ENCODE results near the gene KDM1B. TPM values are rescaled to one million over a fixed set of nuclear protein-coding genes. Genes with fewer than 3 reads are reported as not detected.
"Not testable (repeated sequence)": the region's sequence is repeated elsewhere in the genome, so short reads cannot be mapped to it uniquely, and the experiment has no call there.

The KDM1B gene
- total and polyA plus RNA-seq, 8 donors, result 2.6 to 11.9 (median 6.5) TPM

DNA sequence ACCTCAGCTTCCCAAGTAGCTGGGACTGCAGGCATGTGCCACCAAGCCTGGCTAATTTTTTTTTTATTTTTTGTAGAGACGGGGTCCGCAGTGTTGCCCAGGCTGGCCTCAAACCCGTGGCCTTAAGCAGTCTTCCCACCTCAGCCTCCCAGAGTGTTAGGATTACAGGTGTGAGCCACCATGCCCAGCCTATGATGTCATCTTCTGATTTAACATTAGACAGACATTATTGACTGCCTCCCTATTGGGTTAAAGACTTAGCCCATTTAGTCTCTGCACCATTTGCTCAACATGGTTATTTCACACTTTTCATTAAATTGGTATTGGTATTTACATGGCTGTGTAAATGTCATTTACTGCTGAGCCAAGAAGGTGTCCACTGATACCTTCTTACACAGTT lies 63.0 kb downstream of the KDM1B start:
- WGBS, 2 donors, result 95 to 96% methylated on average over 3 of the region's 3 CpGs
- intact Hi-C loops (cut with DNase I), result no loop called here
- Histone ChIP-seq H3K36me3 (peaks cover 0 to 8% (median 0%) of the 10 kb centered on the region in 3 donors), H3K9me3 (no peaks in the 10 kb centered on the region), H3K4me3 (no peak overlapping the region), H3K27me3 (no peaks in the 10 kb centered on the region), H3K4me1 (no peaks in the 10 kb centered on the region), H3K27ac (no peak overlapping the region)
- DNase-seq (no peak), FAIRE-seq (no peak), ATAC-seq (peak in 1 of 4 donors; percentile 19)
- TF ChIP-seq, protein P1, sequence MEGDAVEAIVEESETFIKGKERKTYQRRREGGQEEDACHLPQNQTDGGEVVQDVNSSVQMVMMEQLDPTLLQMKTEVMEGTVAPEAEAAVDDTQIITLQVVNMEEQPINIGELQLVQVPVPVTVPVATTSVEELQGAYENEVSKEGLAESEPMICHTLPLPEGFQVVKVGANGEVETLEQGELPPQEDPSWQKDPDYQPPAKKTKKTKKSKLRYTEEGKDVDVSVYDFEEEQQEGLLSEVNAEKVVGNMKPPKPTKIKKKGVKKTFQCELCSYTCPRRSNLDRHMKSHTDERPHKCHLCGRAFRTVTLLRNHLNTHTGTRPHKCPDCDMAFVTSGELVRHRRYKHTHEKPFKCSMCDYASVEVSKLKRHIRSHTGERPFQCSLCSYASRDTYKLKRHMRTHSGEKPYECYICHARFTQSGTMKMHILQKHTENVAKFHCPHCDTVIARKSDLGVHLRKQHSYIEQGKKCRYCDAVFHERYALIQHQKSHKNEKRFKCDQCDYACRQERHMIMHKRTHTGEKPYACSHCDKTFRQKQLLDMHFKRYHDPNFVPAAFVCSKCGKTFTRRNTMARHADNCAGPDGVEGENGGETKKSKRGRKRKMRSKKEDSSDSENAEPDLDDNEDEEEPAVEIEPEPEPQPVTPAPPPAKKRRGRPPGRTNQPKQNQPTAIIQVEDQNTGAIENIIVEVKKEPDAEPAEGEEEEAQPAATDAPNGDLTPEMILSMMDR (IDR thresholded peaks at IDR 0.05), result no peak

DNA sequence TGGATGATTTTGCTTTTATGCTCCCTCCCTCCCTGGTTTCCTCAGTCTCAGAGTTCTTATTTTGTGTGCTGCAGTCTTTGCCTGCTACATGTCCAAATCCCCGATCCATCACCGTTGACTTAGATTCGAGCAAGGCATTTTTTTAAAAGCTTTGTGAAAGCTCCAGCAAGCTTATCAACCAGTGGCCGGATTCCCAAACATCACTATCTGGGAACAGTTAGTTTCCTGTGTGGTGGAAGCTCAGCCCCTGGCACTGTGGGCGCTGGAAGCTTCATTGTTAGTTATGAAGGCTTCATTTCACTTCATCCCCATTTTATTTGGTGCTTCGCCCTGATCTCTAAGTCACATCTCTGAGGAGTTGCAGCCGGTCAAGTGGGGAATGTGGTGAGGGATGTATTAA lies 64.4 kb downstream of the KDM1B start:
- H3K27ac ChIP-seq, result no peak overlapping the region
- no peak for ATAC-seq
- no peaks in the 10 kb centered on the region for H3K4me1 ChIP-seq
- no peak overlapping the region for H3K4me3 ChIP-seq
- FAIRE-seq, result no peak
- no peaks in the 10 kb centered on the region for H3K27me3 ChIP-seq
- 67 to 75% methylated on average over 7 of the region's 7 CpGs for WGBS, 2 donors
- intact Hi-C loops (cut with DNase I), result no loop called here
- H3K36me3 ChIP-seq, result peaks cover 0 to 8% (median 0%) of the 10 kb centered on the region in 3 donors
- no peak for DNase-seq
- TF ChIP-seq, protein P1 (IDR thresholded peaks at IDR 0.05), result no peak
- H3K9me3 ChIP-seq, result no peaks in the 10 kb centered on the region

DNA sequence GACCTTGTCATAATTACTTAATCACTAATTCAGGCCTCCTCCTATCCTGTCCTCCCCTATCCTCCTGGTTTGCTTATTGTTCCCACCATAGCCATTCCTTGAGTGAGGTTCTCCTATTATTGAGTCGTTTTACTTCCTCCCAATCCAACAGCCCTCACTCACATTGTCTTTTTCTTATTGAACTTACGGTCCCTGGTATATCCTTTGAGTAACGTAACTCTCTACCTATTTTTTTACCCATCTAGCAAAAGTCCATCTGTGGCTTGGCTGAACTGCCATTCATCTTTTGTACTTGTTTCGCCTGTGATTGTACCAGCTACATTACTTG lies 66.0 kb downstream of the KDM1B start:
- 90 to 95% methylated on average over 4 of the region's 4 CpGs for WGBS, 2 donors
- H3K9me3 ChIP-seq, result no peaks in the 10 kb centered on the region
- no peak overlapping the region for H3K27ac ChIP-seq
- H3K4me3 ChIP-seq, result no peak overlapping the region
- ATAC-seq (no peak), FAIRE-seq (no peak), DNase-seq (no peak)
- H3K36me3 ChIP-seq, result no peaks in the 10 kb centered on the region
- TF ChIP-seq, protein P1 (IDR thresholded peaks at IDR 0.05), result no peak
- intact Hi-C loops (cut with DNase I), result no loop called here
- H3K27me3 ChIP-seq, result no peaks in the 10 kb centered on the region
- H3K4me1 ChIP-seq, result no peaks in the 10 kb centered on the region

DNA sequence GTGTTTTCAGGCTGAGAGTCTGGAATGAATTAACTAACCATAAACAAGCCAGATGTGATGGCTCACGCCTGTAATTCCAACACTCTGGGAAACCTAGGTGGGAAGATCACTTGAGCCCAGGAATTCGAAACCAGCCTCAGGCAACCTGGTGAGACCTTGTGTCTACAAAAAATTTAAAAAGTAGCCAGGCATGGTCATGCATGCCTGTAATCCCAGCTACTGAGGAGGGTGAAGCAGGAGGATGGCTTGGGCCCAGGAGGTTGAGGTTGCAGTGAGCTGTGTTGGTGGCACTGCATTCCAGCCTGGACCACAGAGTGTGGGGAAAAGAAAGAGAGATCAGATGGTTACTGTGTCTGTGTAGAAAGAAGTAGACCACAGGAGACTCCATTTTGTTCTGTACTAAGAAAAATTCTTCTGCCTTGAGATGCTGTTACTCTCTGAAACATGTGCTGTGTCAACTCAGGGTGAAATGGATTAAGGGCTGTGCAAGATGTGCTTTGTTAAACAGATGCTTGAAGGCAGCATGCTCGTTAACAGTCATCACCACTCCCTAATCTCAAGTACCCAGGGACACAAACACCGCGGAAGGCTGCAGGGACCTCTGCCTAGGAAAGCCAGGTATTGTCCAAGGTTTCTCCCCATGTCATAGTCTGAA lies 71.4 kb downstream of the KDM1B start:
- intact Hi-C loops (cut with DNase I); H3K9me3 ChIP-seq; ATAC-seq; FAIRE-seq; H3K4me3 ChIP-seq; H3K4me1 ChIP-seq; H3K27ac ChIP-seq; DNase-seq; H3K27me3 ChIP-seq: not testable (repeated sequence)
- peaks cover 0 to 17% (median 9%) of the 10 kb centered on the region in 3 donors for H3K36me3 ChIP-seq
- WGBS, 2 donors, result 89 to 95% methylated on average over 5 of the region's 5 CpGs

DNA sequence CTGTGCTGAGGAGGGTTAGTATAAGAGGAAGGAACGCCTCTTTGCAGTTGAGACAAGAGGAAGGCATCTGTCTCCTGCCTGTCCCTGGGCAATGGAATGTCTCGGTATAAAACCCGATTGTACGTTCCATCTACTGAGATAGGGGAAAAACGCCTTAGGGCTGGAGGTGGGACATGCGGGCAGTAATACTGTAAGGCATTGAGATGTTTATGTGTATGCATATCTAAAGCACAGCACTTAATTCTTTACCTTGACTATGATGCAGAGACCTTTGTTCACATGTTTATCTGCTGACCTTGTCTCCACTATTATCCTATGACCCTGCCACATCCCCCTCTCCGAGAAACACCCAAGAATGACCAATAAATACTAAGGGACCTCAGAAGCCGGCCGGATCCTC lies 71.9 kb downstream of the KDM1B start:
- H3K4me1 ChIP-seq; H3K27ac ChIP-seq; H3K27me3 ChIP-seq; intact Hi-C loops (cut with DNase I); H3K4me3 ChIP-seq; H3K9me3 ChIP-seq; FAIRE-seq; DNase-seq; ATAC-seq: not testable (repeated sequence)
- WGBS, 2 donors, result 95 to 99% methylated on average over 8 to 9 of the region's 9 CpGs
- H3K36me3 ChIP-seq, result peaks cover 0 to 17% (median 9%) of the 10 kb centered on the region in 3 donors

DNA sequence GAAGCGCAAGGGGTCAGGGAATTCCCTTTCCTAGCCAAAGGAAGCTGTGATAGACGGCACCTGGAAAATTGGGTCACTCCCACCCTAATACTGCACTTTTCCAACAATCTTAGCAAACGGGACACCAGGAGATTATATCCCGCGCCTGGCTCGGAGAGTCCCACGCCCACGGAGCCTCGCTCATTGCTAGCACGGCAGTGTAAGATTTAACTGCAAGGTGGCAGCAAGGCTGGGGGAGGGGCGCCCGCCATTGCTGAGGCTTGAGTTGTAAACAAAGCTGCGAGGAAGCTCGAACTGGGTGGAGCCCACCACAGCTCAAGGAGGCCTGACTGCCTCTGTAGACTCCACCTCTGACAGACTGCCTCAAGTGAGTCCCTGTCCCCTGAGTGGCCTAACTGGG lies 73.4 kb downstream of the KDM1B start:
- peaks cover 0 to 17% (median 9%) of the 10 kb centered on the region in 3 donors for H3K36me3 ChIP-seq
- 97 to 98% methylated on average over 14 of the region's 14 CpGs for WGBS, 2 donors
- H3K4me1 ChIP-seq; H3K27ac ChIP-seq; H3K4me3 ChIP-seq; FAIRE-seq; H3K27me3 ChIP-seq; intact Hi-C loops (cut with DNase I); ATAC-seq; DNase-seq; H3K9me3 ChIP-seq: not testable (repeated sequence)

DNA sequence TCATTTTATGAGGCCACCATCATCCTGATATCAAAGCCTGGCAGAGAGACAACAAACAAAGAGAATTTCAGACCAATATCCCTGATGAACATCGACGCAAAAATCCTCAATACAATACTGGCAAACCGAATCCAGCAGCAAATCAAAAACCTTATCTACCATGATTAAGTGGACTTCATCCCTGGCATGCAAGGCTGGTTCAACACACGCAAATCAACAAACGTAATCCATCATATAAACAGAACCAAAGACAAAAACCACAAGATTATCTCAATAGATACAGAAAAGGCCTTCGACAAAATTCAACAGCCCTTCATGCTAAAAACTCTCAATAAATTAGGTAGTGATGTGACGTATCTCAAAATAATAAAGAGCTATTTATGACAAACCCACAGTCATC lies 76.6 kb downstream of the KDM1B start:
- H3K4me3 ChIP-seq; FAIRE-seq; H3K27me3 ChIP-seq; intact Hi-C loops (cut with DNase I); H3K9me3 ChIP-seq; H3K27ac ChIP-seq; ATAC-seq; DNase-seq; H3K4me1 ChIP-seq: not testable (repeated sequence)
- H3K36me3 ChIP-seq, result peaks cover 0 to 37% (median 9%) of the 10 kb centered on the region in 3 donors
- 96 to 98% methylated on average over 7 of the region's 7 CpGs for WGBS, 2 donors

DNA sequence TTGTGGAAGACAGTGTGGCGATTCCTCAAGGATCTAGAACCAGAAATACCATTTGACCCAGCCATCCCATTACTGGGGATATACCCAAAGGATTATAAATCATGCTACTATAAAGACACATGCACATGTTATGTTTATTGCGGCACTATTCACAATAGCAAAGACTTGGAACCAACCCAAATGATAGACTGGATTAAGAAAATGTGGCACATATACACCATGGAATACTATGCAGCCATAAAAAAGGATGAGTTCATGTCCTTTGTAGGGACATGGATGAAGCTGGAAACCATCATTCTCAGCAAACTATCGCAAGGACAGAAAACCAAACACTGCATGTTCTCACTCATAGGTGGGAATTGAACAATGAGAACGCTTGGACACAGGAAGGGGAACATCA lies 78.5 kb downstream of the KDM1B start:
- FAIRE-seq; DNase-seq; intact Hi-C loops (cut with DNase I); H3K27ac ChIP-seq; H3K27me3 ChIP-seq; H3K9me3 ChIP-seq; H3K4me1 ChIP-seq; ATAC-seq; H3K4me3 ChIP-seq: not testable (repeated sequence)
- WGBS, 2 donors, result 98 to 100% methylated on average over 3 of the region's 4 CpGs
- peaks cover 0 to 37% (median 1%) of the 10 kb centered on the region in 3 donors for H3K36me3 ChIP-seq
